K562 (cell line): ENCODE results near the gene NPAS1.

ENCODE experiments used
- EP300 ChIP-seq: IDR thresholded peaks from 2 replicates; pipeline ENCODE4 v1.6.1; 2012; ENCODE audit warnings: low read length, improper control_type of control experiment
- MBD2 ChIP-seq: sonication (generic); IDR thresholded peaks from 2 replicates; pipeline ENCODE4 v1.6.1; 2016; ENCODE audit warnings: low read depth, borderline replicate concordance
- SAFB2 ChIP-seq: fragments of 200-400 bp; formaldehyde crosslinking; IDR thresholded peaks from 2 replicates; pipeline ENCODE4 v1.6.1; 2018; ENCODE audit warnings: borderline replicate concordance, low read length, low read depth, moderate library complexity; ENCODE audit not compliant: severe bottlenecking
- YY1 ChIP-seq, 3 experiments: IDR thresholded peaks; 2 replicates each; pipeline ENCODE4 v1.6.1; 2011; ENCODE audit warnings: low read length in 2 of 3, mild to moderate bottlenecking in 2 of 3, moderate library complexity in 2 of 3, borderline replicate concordance in 1 of 3, control low read depth in 1 of 3, low read depth in 1 of 3; ENCODE audit not compliant: insufficient read depth in 3 of 3, insufficient replicate concordance in 2 of 3, control insufficient read depth in 1 of 3, insufficient read length in 1 of 3; ENCODE audit errors: extremely low read depth in 1 of 3
- TF ChIP-seq, protein P1 (sequence below), 3 experiments: IDR thresholded peaks in 2 of 3; conservative IDR thresholded peaks in 1 of 3; 2 replicates each; pipeline ENCODE4 v1.5.1; 2011 to 2012; ENCODE audit warnings: low read length in 3 of 3, mild to moderate bottlenecking in 3 of 3, control low read depth in 2 of 3, improper control_type of control experiment in 1 of 3, inconsistent platforms in 1 of 3, low read depth in 1 of 3, mixed read lengths in 1 of 3, moderate library complexity in 1 of 3; ENCODE audit not compliant: insufficient read depth in 2 of 3
- TF ChIP-seq, protein P2 (sequence below), 2 experiments: fragments of 450-650 bp in 1 of 2; sonication (generic) in 1 of 2; formaldehyde crosslinking in 1 of 2; IDR thresholded peaks in 1 of 2; conservative IDR thresholded peaks in 1 of 2; 2 replicates each; pipeline versions ENCODE4 v1.6.1 to v1.8.1; 2016 to 2023; ENCODE audit warnings: mild to moderate bottlenecking in 2 of 2, moderate library complexity in 2 of 2, inconsistent platforms in 1 of 2, missing genetic modification reagents in 1 of 2

DNA sequence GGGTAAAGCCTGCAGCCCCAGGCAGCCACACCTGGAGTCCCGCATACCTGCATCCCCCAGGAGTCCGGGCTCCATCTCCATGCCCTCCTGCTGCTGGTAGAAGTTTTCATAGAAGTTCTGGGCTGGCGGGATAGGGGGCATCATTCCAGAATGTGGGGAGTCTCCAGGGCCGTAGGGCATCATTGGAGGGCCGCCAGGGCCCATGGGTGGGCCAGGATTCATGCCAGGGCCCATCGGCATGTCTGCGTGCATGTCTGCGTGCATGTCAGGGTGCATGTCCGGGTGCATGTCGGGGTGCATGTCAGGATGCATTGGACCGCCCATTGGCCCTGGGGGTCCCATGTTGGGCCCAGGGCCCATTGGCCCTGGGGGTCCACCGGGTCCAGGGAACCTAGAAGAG lies 52.1 kb downstream of the NPAS1 start:
- TF ChIP-seq YY1 (IDR thresholded peaks at IDR 0.05; ENCODE audit: borderline replicate concordance in 1 of 3, control insufficient read depth in 1 of 3, extremely low read depth in 1 of 3, insufficient read depth in 3 of 3, insufficient read length in 1 of 3, insufficient replicate concordance in 2 of 3, low read depth in 1 of 3, low read length in 2 of 3) (no peak), EP300 (no peak), MBD2 (no peak), SAFB2 (no peak)
- TF ChIP-seq, protein P1, sequence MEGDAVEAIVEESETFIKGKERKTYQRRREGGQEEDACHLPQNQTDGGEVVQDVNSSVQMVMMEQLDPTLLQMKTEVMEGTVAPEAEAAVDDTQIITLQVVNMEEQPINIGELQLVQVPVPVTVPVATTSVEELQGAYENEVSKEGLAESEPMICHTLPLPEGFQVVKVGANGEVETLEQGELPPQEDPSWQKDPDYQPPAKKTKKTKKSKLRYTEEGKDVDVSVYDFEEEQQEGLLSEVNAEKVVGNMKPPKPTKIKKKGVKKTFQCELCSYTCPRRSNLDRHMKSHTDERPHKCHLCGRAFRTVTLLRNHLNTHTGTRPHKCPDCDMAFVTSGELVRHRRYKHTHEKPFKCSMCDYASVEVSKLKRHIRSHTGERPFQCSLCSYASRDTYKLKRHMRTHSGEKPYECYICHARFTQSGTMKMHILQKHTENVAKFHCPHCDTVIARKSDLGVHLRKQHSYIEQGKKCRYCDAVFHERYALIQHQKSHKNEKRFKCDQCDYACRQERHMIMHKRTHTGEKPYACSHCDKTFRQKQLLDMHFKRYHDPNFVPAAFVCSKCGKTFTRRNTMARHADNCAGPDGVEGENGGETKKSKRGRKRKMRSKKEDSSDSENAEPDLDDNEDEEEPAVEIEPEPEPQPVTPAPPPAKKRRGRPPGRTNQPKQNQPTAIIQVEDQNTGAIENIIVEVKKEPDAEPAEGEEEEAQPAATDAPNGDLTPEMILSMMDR (IDR thresholded peaks at IDR 0.05 in 2 of 3, conservative IDR thresholded peaks at IDR 0.05 in 1 of 3; ENCODE audit: insufficient read depth in 2 of 3, low read depth in 1 of 3, low read length in 3 of 3): no peak
- TF ChIP-seq, protein P2, sequence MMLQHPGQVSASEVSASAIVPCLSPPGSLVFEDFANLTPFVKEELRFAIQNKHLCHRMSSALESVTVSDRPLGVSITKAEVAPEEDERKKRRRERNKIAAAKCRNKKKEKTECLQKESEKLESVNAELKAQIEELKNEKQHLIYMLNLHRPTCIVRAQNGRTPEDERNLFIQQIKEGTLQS (IDR thresholded peaks at IDR 0.05): no peak
- TF ChIP-seq, protein P2 (CRISPR knock-in tag; conservative IDR thresholded peaks at IDR 0.05): no peak
